NCI-H526 (cell line): ENCODE data around the gene EGR1.
A peak's percentile ranks its signal among the peaks of the same experiment; 100 is the strongest.

ENCODE experiments used
- DNase-seq, 2 experiments: peaks; one replicate each; lab custom pipeline; 2025; lab: John Stamatoyannopoulos, UW

Gene EGR1

DNA sequence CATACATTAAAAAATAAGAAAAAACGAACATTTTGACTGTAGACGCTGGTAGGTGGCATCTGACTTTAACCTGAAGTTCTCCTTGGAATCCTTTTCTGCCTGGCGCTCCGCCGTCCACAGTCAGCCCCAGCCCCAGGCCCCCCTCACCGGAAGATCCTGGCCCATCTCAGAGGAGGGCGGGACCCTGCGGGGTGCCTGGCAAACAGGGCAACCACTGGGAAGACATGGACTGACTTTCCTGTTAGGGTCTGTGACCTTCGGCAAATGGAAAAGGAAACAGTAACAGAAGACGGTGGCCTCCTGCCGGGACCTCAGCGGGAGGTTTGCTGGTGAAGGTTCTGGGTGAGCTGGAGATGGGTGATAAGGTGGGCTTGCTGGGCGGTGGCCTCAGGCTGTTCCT, 11.7 kb upstream of the EGR1 start:
- DNase-seq, result no peak

DNA sequence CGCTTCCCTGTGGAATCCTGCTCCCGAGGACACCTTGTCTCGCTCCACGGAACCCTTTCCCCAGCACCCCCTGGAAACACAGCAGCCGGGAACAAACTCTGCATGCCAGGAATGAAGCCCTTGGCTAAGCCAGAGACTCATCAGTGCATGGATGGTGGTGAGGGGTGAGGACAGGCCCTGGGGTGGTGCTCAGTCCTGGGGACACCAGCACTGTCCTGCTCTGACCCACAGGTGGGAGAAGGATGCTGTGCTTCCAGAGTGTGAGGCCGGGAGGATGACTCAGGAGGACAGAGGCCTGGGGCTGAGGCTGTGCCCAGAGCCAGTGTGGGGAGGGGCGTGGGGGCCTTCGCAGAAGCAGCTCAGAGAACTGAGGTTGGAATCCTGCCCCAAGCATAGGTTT, 11.2 kb upstream of the EGR1 start:
- DNase-seq, result no peak

DNA sequence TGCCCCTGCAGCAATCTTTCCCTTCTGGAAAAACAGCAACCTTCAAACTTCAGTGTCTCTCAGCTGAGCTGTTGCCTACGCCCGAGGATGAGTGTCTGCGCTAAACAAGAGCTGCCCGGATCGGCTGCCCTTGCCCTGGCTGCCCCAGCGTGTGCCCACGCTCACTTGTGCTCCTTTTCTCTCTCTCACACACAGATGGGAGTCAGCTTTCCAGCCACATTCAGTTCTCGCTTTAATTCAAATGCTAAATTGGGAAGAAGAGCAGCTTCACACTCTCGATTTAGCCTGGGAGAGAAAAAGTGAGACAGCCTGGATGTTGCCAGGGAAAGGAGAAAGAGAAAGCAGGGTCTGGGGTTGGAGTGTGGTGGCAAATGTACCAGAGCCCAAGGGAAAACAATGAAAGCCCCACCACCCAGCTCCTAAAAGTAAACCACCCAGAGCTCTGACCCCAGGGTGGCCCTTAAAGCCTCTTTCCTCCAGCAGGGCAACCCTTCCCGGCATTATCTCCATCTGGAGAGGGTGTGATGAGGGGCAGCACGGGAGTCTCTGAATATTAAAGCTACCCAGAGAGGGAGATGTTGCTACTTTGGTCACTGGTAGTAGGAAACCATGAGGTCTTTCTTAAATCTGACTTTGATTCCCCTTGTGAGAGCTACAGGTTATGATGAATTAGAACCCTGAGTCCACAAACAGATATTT, 9.9 kb upstream of the EGR1 start:
- no peak for DNase-seq

DNA sequence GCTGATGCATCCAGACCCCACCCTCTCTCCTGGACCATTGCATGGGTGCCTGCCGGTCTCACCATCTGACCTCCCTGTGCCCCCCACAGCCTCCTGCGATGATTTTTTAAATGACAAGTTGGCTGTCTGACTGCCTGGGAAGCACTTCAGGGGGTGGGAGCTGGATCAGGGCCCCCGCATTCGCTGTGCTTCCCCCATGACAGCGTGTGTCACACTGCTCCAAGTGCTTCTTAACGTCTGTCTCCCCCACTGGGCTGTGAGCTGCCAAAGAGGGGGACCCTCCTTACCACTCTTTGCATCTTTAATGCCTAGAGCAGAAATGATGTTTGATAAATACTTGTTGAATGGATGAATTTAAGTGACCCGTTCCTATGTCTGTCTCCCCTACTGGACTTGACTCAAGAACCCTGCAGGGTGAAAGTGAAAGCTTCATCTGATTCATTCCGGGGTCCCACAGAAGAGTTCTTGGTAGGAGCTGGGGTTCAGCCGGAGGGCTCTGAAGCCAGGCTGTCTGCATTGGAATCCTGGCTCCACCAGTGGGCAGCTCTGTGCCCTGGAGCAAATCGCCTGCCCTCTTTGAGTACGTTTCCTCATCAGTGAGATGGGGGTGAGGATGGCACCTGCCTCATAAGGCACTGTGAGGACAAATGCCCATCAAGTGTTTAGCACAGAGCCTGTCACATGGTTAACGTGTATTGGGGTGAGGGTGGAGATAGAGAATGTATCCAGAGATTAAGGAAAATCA, 7.6 kb upstream of the EGR1 start:
- DNase-seq, result no peak

DNA sequence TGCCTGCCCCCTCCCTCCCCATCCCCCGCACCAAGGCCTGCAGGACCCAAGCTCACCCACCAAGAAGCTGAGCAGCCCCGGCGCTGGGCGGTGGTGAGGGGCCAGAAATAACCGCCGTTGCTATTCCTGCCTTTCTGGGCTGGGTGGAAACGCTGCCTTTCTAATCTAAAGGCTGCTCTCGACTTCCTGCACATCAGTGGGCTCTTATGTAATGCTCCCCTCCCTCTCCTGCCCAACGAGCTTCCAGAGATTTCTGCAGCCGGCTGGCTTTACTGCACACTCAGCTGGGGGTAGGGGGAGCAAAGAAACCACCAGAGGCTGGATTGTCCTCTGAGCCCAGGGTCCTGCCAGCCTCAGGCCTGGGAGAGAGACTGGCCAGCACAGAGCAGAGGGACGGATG, 6.9 kb upstream of the EGR1 start:
- no peak for DNase-seq

DNA sequence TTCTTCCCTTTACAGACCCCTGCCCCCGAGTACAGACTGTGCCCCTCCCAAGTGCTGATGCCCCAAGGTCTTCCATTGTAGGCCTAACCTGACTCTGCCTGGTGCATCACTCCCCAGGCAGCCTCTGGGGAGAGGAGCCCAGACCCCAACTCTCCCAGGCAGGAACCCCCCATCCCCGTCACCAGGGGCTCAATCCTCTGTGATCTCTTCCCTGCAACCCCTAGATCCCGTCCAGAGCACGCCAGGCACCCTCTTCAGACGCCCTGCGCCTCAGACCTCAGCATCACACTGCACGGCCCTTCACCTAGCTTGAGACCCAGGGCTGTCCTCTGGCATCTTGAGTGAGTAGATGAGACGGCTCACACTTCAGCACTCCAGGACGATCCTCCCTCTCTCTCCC, 6.4 kb upstream of the EGR1 start:
- no peak for DNase-seq

DNA sequence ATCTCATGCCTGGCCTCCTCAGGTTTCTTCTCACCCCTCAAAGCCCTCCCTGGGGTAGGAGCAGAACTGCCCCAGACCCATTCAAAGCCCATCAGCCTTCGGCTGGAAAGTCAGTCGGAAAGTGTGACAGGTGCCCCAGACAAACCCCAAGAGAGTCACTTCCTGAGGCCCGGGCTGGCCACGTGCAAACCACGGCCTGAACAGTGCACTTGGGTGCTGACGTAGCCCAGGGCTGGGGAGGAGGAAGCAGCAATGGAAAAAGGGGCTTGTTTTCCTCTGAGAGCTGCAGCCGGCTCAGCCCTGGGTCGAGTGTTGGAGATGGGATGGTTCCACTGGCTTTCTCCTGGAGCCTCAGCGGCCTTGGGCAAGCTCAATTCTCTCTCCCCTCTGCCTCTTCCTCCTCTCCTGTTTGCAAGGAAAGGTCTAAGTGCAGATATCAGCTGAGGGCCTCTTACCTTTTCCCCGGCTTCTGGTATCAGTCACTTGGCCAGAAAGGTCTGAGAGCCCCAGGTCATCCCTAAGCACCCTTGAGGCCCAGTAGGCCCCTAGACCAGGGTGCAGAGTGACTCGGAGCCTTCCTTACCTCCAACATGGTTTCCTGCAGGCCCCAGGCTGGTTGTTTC, 5.9 kb upstream of the EGR1 start:
- peak in 1 of 2 experiments; percentile 13 for DNase-seq

DNA sequence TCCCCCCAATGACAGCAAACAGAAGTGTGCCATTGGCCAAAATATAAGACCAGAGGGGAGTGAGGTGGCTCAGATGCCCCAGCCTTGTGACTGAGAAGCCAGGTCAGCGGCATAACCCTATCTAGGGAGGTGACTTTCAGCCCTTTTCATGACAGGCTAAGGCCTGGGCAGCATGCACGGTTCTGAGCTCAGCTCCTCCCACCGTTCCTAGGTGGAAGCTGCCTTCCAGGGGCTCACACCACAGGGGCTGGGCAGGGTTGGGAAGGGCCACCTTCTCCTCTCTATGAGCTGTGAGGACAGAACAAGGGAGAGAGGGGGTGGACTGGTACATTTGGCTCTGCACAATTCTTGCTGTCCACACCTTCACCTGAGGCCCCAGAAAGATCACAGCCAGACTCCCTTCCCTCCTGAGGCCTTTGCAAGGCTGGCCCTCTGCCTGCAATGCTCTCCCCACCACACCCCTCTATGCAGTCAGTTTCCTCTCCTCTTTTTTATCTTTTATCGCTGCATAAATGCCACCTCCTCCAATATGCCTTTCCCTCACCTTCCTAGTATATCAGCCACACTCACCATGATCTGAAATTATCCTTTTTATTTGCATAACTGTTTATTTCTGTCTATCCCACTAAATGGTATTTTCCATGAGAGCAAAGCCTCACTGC, 5.1 kb upstream of the EGR1 start:
- peak; percentile 41 to 52 for DNase-seq

DNA sequence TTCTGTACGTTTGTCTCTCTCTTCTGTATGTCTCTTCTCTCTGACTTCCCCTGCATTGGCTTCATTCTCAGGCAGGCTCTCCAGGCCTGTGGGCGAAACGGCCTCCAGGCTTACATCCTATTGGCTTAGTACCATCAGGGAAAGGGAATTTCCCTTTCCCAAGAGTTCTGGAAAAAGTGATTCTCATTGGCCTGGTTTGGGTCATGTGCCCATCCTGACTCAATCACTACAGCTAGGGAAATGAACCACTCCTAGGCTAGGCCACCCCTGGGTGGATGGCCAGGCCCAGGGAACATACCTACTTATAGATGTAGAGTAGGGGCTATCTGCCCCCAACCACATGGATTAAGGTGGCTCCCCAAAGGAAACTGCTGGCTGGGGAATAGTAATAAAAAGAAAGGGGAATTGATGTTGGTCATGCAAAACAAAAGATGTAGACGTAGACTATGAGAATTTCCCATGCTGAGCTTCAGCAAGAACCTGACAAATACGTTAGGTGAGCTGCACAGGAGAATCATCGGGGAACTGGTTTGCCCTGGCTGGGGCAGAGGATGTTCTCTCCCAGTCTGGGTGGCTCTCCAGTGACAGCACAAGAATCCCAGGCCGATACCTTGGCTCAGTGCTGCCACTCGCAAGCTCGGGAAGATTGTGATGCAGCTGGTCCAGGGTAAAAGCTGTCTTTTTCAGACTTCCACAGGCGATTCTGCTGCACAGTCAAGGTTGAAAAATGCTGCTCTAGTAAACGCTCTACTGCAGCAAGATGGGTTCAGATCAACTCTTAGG, 3.7 kb upstream of the EGR1 start:
- DNase-seq, result peak in 1 of 2 experiments; percentile 30

DNA sequence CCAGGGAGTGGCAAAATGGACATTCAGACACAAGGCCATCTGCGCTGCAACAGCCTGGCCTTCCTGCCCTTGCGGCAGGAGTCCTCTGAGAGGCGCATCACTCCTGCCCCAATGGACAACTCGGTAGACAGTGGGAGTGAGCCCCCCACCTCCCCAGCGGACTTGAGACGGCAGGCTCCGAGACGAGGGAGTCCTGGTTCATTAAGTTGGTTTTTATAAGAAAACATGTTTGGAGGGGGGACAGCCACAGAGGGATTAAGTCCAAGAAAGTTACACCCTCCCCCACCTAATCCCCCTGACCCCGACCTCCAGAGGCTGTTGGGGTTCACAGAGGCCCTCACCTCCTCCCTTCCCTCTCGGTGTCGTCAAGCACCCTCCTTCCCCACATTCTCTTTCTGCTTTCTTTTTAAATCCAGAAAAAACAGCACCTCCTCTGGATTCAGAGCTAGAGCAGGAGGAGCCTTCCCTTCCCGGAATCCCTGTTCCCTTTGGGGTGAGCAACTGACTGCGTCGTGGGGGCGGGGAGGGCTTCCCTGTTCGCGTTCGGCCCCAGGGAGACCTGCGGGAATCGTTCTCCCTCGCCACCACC, 1.8 kb upstream of the EGR1 start:
- DNase-seq, result peak in 1 of 2 experiments; percentile 40

DNA sequence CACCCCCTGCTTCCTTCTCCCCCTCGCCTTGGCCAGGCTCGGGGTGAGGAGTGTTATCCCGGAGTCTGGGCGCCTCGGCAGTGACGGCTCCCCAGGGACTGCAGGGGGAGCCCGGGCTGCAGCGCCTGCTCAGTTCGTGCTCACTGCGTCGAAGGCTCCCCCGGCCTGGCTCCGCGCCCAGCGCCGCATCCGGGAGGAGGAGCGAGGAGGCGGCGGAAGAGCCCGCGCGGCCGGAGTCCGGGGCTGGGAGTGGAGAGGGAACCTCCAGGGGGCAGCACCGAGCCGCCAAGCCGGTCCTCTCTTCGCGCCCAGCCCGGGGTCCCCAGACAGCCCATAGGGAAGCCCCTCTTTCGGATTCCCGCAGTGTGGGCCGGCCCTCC, 1.3 kb upstream of the EGR1 start:
- DNase-seq, result peak; percentile 87 to 97

DNA sequence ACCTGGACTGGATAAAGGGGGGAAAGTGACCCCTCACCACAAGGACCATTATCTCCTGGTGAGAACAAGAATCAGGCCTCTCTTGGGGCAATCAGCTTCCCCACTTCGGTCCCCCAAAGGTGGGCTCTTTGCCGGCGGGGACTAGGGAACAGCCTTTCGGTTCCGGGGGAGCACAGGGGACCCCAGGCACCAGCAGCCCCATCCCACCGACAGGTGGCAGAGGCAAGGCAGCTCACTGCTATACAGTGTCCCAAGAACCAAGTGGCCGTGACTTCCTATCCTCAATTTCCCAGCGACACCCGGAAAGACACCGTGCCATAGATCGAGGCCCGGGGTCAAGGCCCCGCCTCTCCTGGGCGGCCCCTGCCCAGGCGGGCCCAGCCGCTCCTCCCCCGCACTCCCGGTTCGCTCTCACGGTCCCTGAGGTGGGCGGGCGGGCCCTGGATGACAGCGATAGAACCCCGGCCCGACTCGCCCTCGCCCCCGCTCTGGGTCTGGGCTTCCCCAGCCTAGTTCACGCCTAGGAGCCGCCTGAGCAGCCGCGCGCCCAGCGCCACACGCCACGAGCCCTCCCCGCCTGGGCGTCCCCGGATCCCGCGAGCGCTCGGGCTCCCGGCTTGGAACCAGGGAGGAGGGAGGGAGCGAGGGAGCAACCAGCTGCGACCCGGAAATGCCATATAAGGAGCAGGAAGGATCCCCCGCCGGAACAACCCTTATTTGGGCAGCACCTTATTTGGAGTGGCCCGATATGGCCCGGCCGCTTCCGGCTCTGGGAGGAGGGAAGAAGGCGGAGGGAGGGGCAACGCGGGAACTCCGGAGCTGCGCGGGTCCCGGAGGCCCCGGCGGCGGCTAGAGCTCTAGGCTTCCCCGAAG, 655 bp upstream of the EGR1 start:
- peak; percentile 98 to 99 for DNase-seq

DNA sequence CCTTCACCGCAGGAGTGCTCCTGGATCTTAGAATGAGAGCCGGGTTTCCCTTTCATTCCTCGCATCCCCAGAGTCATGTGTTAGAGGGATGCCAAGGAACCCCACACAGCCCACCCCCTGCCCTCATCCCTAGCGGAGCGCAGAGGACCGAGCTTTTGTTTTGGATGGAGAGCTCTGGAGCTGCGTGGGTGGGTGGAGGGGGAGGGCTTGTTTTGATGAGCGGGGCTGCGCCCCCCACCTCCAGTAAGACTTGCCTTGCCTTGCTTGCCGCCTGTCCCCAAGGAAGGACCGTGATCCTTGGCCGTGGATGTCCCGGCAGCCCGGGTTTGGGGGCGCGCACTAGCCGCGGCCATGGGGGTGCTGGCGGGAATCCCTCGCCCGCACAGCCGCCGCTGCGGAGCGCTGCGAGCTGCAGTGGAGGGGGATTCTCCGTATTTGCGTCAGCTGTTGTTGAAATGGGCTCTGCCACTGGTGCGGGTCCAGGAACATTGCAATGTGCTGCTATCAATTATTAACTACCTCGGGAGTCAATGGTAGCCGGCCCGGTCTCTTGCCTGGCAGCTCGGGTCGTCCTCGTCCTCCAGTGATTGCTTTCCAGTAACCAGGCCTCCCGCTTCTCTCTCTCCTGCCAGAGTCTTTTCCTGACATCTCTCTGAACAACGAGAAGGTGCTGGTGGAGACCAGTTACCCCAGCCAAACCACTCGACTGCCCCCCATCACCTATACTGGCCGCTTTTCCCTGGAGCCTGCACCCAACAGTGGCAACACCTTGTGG, 1.0 kb downstream of the EGR1 start:
- DNase-seq, result peak; percentile 13 to 64

DNA sequence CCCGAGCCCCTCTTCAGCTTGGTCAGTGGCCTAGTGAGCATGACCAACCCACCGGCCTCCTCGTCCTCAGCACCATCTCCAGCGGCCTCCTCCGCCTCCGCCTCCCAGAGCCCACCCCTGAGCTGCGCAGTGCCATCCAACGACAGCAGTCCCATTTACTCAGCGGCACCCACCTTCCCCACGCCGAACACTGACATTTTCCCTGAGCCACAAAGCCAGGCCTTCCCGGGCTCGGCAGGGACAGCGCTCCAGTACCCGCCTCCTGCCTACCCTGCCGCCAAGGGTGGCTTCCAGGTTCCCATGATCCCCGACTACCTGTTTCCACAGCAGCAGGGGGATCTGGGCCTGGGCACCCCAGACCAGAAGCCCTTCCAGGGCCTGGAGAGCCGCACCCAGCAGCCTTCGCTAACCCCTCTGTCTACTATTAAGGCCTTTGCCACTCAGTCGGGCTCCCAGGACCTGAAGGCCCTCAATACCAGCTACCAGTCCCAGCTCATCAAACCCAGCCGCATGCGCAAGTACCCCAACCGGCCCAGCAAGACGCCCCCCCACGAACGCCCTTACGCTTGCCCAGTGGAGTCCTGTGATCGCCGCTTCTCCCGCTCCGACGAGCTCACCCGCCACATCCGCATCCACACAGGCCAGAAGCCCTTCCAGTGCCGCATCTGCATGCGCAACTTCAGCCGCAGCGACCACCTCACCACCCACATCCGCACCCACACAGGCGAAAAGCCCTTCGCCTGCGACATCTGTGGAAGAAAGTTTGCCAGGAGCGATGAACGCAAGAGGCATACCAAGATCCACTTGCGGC, 1.8 kb downstream of the EGR1 start:
- DNase-seq, result no peak

DNA sequence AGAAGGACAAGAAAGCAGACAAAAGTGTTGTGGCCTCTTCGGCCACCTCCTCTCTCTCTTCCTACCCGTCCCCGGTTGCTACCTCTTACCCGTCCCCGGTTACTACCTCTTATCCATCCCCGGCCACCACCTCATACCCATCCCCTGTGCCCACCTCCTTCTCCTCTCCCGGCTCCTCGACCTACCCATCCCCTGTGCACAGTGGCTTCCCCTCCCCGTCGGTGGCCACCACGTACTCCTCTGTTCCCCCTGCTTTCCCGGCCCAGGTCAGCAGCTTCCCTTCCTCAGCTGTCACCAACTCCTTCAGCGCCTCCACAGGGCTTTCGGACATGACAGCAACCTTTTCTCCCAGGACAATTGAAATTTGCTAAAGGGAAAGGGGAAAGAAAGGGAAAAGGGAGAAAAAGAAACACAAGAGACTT, 2.4 kb downstream of the EGR1 start:
- no peak for DNase-seq

DNA sequence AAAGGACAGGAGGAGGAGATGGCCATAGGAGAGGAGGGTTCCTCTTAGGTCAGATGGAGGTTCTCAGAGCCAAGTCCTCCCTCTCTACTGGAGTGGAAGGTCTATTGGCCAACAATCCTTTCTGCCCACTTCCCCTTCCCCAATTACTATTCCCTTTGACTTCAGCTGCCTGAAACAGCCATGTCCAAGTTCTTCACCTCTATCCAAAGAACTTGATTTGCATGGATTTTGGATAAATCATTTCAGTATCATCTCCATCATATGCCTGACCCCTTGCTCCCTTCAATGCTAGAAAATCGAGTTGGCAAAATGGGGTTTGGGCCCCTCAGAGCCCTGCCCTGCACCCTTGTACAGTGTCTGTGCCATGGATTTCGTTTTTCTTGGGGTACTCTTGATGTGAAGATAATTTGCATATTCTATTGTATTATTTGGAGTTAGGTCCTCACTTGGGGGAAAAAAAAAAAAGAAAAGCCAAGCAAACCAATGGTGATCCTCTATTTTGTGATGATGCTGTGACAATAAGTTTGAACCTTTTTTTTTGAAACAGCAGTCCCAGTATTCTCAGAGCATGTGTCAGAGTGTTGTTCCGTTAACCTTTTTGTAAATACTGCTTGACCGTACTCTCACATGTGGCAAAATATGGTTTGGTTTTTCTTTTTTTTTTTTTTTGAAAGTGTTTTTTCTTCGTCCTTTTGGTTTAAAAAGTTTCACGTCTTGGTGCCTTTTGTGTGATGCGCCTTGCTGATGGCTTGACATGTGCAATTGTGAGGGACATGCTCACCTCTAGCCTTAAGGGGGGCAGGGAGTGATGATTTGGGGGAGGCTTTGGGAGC, 3.1 kb downstream of the EGR1 start:
- no peak for DNase-seq

DNA sequence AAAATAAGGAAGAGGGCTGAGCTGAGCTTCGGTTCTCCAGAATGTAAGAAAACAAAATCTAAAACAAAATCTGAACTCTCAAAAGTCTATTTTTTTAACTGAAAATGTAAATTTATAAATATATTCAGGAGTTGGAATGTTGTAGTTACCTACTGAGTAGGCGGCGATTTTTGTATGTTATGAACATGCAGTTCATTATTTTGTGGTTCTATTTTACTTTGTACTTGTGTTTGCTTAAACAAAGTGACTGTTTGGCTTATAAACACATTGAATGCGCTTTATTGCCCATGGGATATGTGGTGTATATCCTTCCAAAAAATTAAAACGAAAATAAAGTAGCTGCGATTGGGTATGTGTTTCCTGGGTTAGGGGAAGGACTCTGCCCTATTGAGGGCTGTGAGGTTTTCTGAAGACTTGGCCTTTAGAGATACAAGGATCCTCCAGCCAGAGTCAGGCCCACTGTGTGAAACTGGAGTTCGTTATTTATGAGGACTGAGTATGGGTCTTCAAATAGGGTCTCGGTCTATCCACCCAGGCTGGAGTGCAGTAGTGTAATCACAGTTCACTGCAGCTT, 3.8 kb downstream of the EGR1 start:
- DNase-seq, result no peak
